GM12878 (cell line): ENCODE results near the gene HSPA2. TPM values are rescaled to one million over a fixed set of nuclear protein-coding genes. Genes with fewer than 3 reads are reported as not detected.

ENCODE experiments used
- CHD4 ChIP-seq: fragments of 200-600 bp; sonication (generic); IDR thresholded peaks from 2 replicates; pipeline ENCODE4 v1.6.1; 2016; ENCODE audit warnings: mild to moderate bottlenecking
- CTCF ChIP-seq, 3 experiments: IDR thresholded peaks in 2 of 3; conservative IDR thresholded peaks in 1 of 3; 2 replicates each; pipeline ENCODE4 v1.5.1; 2011; ENCODE audit warnings: low read depth in 3 of 3, low read length in 3 of 3, mild to moderate bottlenecking in 3 of 3, control low read depth in 2 of 3, moderate library complexity in 2 of 3, inconsistent platforms in 1 of 3, mixed read lengths in 1 of 3; ENCODE audit not compliant: control insufficient read depth in 2 of 3, insufficient read depth in 1 of 3; ENCODE audit errors: extremely low read depth in 1 of 3
- E2F8 ChIP-seq: fragments of 450-650 bp; IDR thresholded peaks from 2 replicates; pipeline ENCODE4 v1.6.1; 2018; ENCODE audit warnings: mild to moderate bottlenecking, low read depth, moderate library complexity; ENCODE audit not compliant: partially characterized antibody
- E4F1 ChIP-seq: fragments of 450-650 bp; IDR thresholded peaks from 2 replicates; pipeline ENCODE4 v1.6.1; 2018; ENCODE audit warnings: borderline replicate concordance, mild to moderate bottlenecking; ENCODE audit not compliant: partially characterized antibody
- ETV6 ChIP-seq, 2 experiments: fragments of 450-650 bp in 1 of 2; IDR thresholded peaks in 1 of 2; conservative IDR thresholded peaks in 1 of 2; 2 replicates each; pipeline ENCODE4 v1.6.1; 2014; ENCODE audit warnings: antibody characterized with exemption in 1 of 2, borderline replicate concordance in 1 of 2, low read depth in 1 of 2, mild to moderate bottlenecking in 1 of 2, moderate library complexity in 1 of 2
- GABPA ChIP-seq: IDR thresholded peaks from 2 replicates; pipeline ENCODE4 v1.6.1; 2014; ENCODE audit warnings: antibody characterized with exemption, low read depth, mild to moderate bottlenecking, inconsistent platforms
- GATAD2B ChIP-seq: fragments of 450-650 bp; conservative IDR thresholded peaks from 2 replicates; pipeline ENCODE4 v1.6.1; 2017; ENCODE audit warnings: low read depth, mild to moderate bottlenecking, moderate library complexity
- MEF2A ChIP-seq: IDR thresholded peaks from 2 replicates; pipeline ENCODE4 v1.6.1; 2011; ENCODE audit warnings: low read depth, mild to moderate bottlenecking, low read length, moderate library complexity; ENCODE audit not compliant: insufficient read depth
- NR2C2 ChIP-seq: IDR thresholded peaks from 2 replicates; pipeline ENCODE4 v1.6.1; 2011; ENCODE audit warnings: borderline replicate concordance, low read depth; ENCODE audit not compliant: control insufficient read depth, insufficient read length
- NRF1 ChIP-seq: conservative IDR thresholded peaks from 2 replicates; pipeline ENCODE4 v1.6.1; 2011; ENCODE audit warnings: mild to moderate bottlenecking, low read depth, low read length, improper control_type of control experiment
- POLR2AphosphoS5 ChIP-seq: IDR thresholded peaks from 2 replicates; pipeline ENCODE4 v1.6.1; 2011; ENCODE audit warnings: mild to moderate bottlenecking, low read length, inconsistent platforms
- RBBP5 ChIP-seq: fragments of 200-600 bp; sonication (generic); conservative IDR thresholded peaks from 2 replicates; pipeline ENCODE4 v1.6.1; 2016
- RCOR1 ChIP-seq: conservative IDR thresholded peaks from 2 replicates; pipeline ENCODE4 v1.6.1; 2012; ENCODE audit warnings: low read depth, low read length, improper control_type of control experiment
- RFX5 ChIP-seq: IDR thresholded peaks from 2 replicates; pipeline ENCODE4 v1.6.1; 2011; ENCODE audit warnings: low read depth, low read length, improper control_type of control experiment
- SIN3A ChIP-seq: IDR thresholded peaks from 2 replicates; pipeline ENCODE4 v1.6.1; 2012; ENCODE audit warnings: low read depth, low read length, improper control_type of control experiment
- SRF ChIP-seq, 2 experiments: IDR thresholded peaks; 2 replicates each; pipeline ENCODE4 v1.6.1; 2011; ENCODE audit warnings: low read depth in 2 of 2, low read length in 2 of 2, mild to moderate bottlenecking in 1 of 2, moderate library complexity in 1 of 2
- ZBED1 ChIP-seq: IDR thresholded peaks from 2 replicates; pipeline ENCODE4 v1.6.1; 2016; ENCODE audit warnings: borderline replicate concordance
- polyA plus RNA-seq, 11 experiments: library from polyadenylated mRNA; depleted of rRNA in 4 of 11; unstranded in 6 of 11; stranded (reverse) in 5 of 11; fragments of >200 nt; fragmentation: Nextera tagmentation in 4 of 11; fragmentation: Illumina TruSeq in 1 of 11; extraction: Ambion mirVana in 4 of 11; extraction: Trizol in 1 of 11; gene quantifications; 1 replicate in 1 of 11; 2 replicates in 10 of 11; pipeline versions ENCODE4 v1.2.1 to v1.2.3, GENCODE V29; 2011 to 2016; ENCODE audit warnings: inconsistent platforms in 2 of 11, missing spikeins in 2 of 11, low read depth in 1 of 11
- total RNA-seq, 4 experiments: library from RNA; depleted of rRNA in 3 of 4; stranded (reverse); fragments of >200 nt in 3 of 4; fragmentation: Illumina TruSeq in 1 of 4; extraction: Trizol in 1 of 4; gene quantifications; 2 replicates each; pipeline versions ENCODE4 v1.2.1 to v1.2.3, GENCODE V29; 2013 to 2021

The HSPA2 gene
- total and polyA plus RNA-seq, 10 of the 15 experiments (the other 5 are each of a cell fraction or from before 2014, with no cell fraction given) = 0.02 to 1.2 (median 0.65) TPM

GRCh38 chr14:64503434-64504309 lies 36.9 kb upstream of the HSPA2 start, which contains the start of gene ZBTB25 (continued):
- no peak for TF ChIP-seq E4F1
- TF ChIP-seq CHD4 = no peak
- TF ChIP-seq CTCF (IDR thresholded peaks at IDR 0.05 in 2 of 3, conservative IDR thresholded peaks at IDR 0.05 in 1 of 3; ENCODE audit: control insufficient read depth in 2 of 3, extremely low read depth in 1 of 3, insufficient read depth in 1 of 3, low read depth in 3 of 3, low read length in 3 of 3) = no peak
- peak; percentile 33 for TF ChIP-seq SIN3A
- no peak for TF ChIP-seq RFX5
- no peak for TF ChIP-seq NR2C2
- no peak for TF ChIP-seq E2F8
- 0 out of 2 replicates have a peak, but pooled peaks have one; percentile 21 for TF ChIP-seq GATAD2B
- TF ChIP-seq NRF1 = peak; percentile 28; the same call in 1 of the 2 replicates
- 0 out of 4 replicates have a peak, but pooled peaks of 1 of the 2 experiments have one; percentile 4 for TF ChIP-seq SRF (IDR thresholded peaks at IDR 0.05; ENCODE audit: low read depth in 2 of 2, low read length in 2 of 2)
- 0 out of 4 replicates have a peak, but pooled peaks of 1 of the 2 experiments have one; percentile 2 for TF ChIP-seq ETV6 (conservative IDR thresholded peaks at IDR 0.05 in 1 of 2, IDR thresholded peaks at IDR 0.05 in 1 of 2; ENCODE audit: borderline replicate concordance in 1 of 2, low read depth in 1 of 2)
- TF ChIP-seq POLR2AphosphoS5 = peak; percentile 59
- TF ChIP-seq RCOR1 = peak; percentile 84; the same call in 1 of the 2 replicates
- TF ChIP-seq GABPA = no peak
- TF ChIP-seq MEF2A = 0 out of 2 replicates have a peak, but pooled peaks have one; percentile 54
- no peak; the same call in 1 of the 2 replicates for TF ChIP-seq ZBED1
- TF ChIP-seq RBBP5 = no peak
